SU-DHL-6 (cell line): ENCODE measurements around the gene NT5DC3.

Source experiments
- H2AFZ ChIP-seq: fragments of 200-600 bp; sonication (generic); 2 replicates; pipeline ENCODE4 v1.6.1; 2014; ENCODE audit warnings: low read depth, mild to moderate bottlenecking, moderate library complexity, mixed read lengths, antibody characterized with exemption, low read length; ENCODE audit not compliant: severe bottlenecking
- H3F3A ChIP-seq: fragments of 200-600 bp; shearing (Covaris generic); 2 replicates; pipeline ENCODE4 v1.6.0; 2016; ENCODE audit warnings: antibody characterized with exemption, mild to moderate bottlenecking; ENCODE audit not compliant: insufficient read depth
- H3K27ac ChIP-seq: fragments of 200-600 bp; sonication (generic); 2 replicates; pipeline ENCODE4 v1.5.1; 2016; ENCODE audit warnings: low read depth, mild to moderate bottlenecking, low read length, moderate library complexity, mixed read lengths
- H3K27me3 ChIP-seq: fragments of 200-600 bp; sonication (generic), shearing (Covaris generic); 2 replicates; pipeline ENCODE4 v1.6.0; 2014; ENCODE audit warnings: mild to moderate bottlenecking, low read length
- H3K36me3 ChIP-seq: fragments of 200-600 bp; sonication (generic); 2 replicates; pipeline ENCODE4 v1.6.1; 2014; ENCODE audit warnings: mild to moderate bottlenecking, low read length, mixed read lengths
- H3K4me2 ChIP-seq: fragments of 300-600, 200-600 bp; shearing (Covaris generic), sonication (generic); 2 replicates; pipeline ENCODE4 v1.6.0; 2014; ENCODE audit warnings: low read length, low read depth, mild to moderate bottlenecking; ENCODE audit not compliant: poor library complexity, severe bottlenecking
- H3K4me3 ChIP-seq: fragments of 200-600 bp; sonication (generic); 2 replicates; pipeline ENCODE4 v1.5.1; 2014; ENCODE audit warnings: antibody characterized with exemption, low read length, mild to moderate bottlenecking, mixed read lengths; ENCODE audit not compliant: insufficient read depth, poor library complexity, severe bottlenecking
- H3K79me2 ChIP-seq: fragments of 200-600 bp; sonication (generic); 2 replicates; pipeline ENCODE4 v1.6.1; 2014; ENCODE audit warnings: mild to moderate bottlenecking, low read length, moderate library complexity; ENCODE audit not compliant: insufficient read depth
- H3K9ac ChIP-seq: fragments of 200-600 bp; sonication (generic); 2 replicates; pipeline ENCODE4 v1.7.0; 2014; ENCODE audit warnings: mild to moderate bottlenecking, low read length
- H3K9me2 ChIP-seq: fragments of 200-600 bp; sonication (generic); replicated peaks from 2 replicates; pipeline ENCODE4 v1.6.1; 2014; ENCODE audit warnings: low read length; ENCODE audit not compliant: insufficient read depth
- H3K9me3 ChIP-seq: fragments of 200-600 bp; sonication (generic); 2 replicates; pipeline ENCODE4 v1.6.1; 2014; ENCODE audit warnings: low read length, mixed read lengths; ENCODE audit not compliant: insufficient read depth
- H4K20me1 ChIP-seq: fragments of 200-600 bp; sonication (generic); 2 replicates; pipeline ENCODE4 v1.6.1; 2014; ENCODE audit warnings: low read depth, mild to moderate bottlenecking, antibody characterized with exemption, low read length, moderate library complexity, mixed read lengths
- CTCF ChIP-seq: fragments of 200-600 bp; sonication (generic); IDR thresholded peaks from one replicate; pipeline ENCODE4 v1.5.1; 2017; ENCODE audit warnings: antibody characterized with exemption, mild to moderate bottlenecking, low read length, moderate library complexity; ENCODE audit not compliant: insufficient read depth, poor library complexity, severe bottlenecking
- EZH2phosphoT487 ChIP-seq: fragments of 200-600 bp; sonication (generic), shearing (Covaris generic); conservative IDR thresholded peaks from 2 replicates; pipeline ENCODE4 v1.6.1; 2018; ENCODE audit warnings: mild to moderate bottlenecking, antibody characterized with exemption, low read length, moderate library complexity, mixed read lengths

NT5DC3 gene

GRCh38 chr12:103868215-103868614, 27.2 kb upstream of the NT5DC3 start:
- no peak overlapping the region for H3K4me2 ChIP-seq
- no peaks in the 10 kb centered on the region for H3K27me3 ChIP-seq

DNA sequence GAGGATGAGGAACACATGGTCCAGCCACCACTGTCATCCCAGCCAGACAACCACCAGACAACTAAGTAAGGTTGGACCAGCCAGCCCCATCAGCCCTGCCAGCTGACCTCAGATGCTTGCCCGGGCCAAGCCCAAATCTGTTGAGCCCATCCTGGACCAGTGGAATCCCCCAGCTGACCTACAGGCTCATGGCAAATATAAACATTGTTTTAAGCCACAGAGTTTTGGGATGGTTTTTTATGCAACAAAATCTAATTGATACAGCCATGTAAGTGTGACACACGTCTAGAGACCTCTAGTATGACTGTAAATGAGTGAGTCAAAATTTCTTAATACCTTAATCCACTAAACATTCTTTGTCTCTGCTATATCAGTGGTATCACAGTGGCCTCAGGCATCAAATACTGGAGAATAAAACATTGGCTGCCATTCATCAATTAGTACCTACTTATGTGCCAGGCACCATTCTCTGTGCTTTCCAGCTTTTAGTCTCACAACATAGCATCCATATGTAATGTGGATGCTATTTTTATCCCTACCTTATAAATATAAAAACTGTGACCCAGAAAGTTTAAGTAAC, 24.2 kb upstream of the NT5DC3 start:
- H3F3A ChIP-seq, result no peaks in the 10 kb centered on the region
- H3K4me3 ChIP-seq, result no peak overlapping the region
- no peak overlapping the region for H3K27ac ChIP-seq
- H3K36me3 ChIP-seq, result no peaks in the 10 kb centered on the region
- H3K4me2 ChIP-seq, result no peak overlapping the region
- no peaks in the 10 kb centered on the region for H3K79me2 ChIP-seq
- H3K9ac ChIP-seq, result no peak overlapping the region
- no peaks in the 10 kb centered on the region for H3K9me3 ChIP-seq
- no peak overlapping the region for H2AFZ ChIP-seq
- TF ChIP-seq EZH2phosphoT487, result no peak
- no peak for TF ChIP-seq CTCF
- no peaks in the 10 kb centered on the region for H3K9me2 ChIP-seq
- no peaks in the 10 kb centered on the region for H3K27me3 ChIP-seq
- H4K20me1 ChIP-seq, result no peaks in the 10 kb centered on the region

More at GRCh38 chr12:103868215-103868614, 27.2 kb upstream of the NT5DC3 start:
- Histone ChIP-seq H3K36me3 (no peaks in the 10 kb centered on the region), H2AFZ (no peak overlapping the region), H3K27ac (no peak overlapping the region), H3K9ac (no peak overlapping the region), H3K9me3 (no peaks in the 10 kb centered on the region), H3K9me2 (no peaks in the 10 kb centered on the region), H3F3A (no peaks in the 10 kb centered on the region), H3K79me2 (no peaks in the 10 kb centered on the region), H3K4me3 (no peak overlapping the region), H4K20me1 (no peaks in the 10 kb centered on the region)
- TF ChIP-seq CTCF (no peak), EZH2phosphoT487 (no peak)

- Histone ChIP-seq H3K36me3 (no peaks in the 10 kb centered on the region), H3K27ac (no peak overlapping the region), H3K4me2 (no peak overlapping the region), H3K9me3 (no peaks in the 10 kb centered on the region), H3K9me2 (no peaks in the 10 kb centered on the region), H3K4me3 (no peak overlapping the region), H4K20me1 (no peaks in the 10 kb centered on the region), H3K27me3 (no peaks in the 10 kb centered on the region), H3F3A (no peaks in the 10 kb centered on the region), H2AFZ (no peak overlapping the region), H3K79me2 (no peaks in the 10 kb centered on the region), H3K9ac (no peak overlapping the region)
- TF ChIP-seq CTCF (no peak), EZH2phosphoT487 (no peak)
These were observed 23.7 kb upstream of the NT5DC3 start for GRCh38 chr12:103864710-103865109.
